8988T (cell line): ENCODE data around the gene SCN4A.
"Not testable (repeated sequence)": the region's sequence is repeated elsewhere in the genome, so short reads cannot be mapped to it uniquely, and the experiment has no call there.

Experiments
- DNase-seq: peaks from one replicate; pipeline ENCODE4 v3.0.0; 2011

SCN4A gene

GRCh38 chr17:63932721-63933120, 40.0 kb downstream of the SCN4A start:
- no peak for DNase-seq

DNA sequence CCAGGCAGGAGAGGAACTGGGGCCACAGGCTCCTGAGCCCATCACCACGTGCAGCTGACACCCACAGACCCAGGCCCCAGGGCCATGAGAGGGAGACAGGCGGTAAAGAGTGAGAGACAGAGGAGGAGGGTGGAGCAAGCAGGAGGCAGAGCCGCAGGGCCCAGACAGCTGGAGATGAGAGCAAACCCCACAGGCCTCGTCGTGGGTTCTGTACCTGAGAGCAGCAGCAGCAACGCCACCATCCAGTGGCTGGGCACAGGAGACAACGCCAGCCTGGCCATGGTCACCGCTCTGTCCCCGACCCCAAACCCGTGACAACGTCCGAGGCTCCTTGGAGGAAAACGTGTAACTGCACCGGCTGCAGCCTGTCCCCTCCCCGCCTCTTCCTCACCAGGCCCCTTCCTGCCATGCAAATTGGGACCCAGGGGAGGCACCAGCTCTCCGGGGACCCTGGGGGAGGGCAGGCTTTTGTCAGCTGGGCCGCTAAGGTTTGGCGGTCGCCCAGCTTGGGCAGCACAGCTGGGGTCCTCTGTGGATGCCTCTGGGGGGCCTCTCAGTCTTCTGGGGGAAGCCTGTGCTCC, 40.6 kb downstream of the SCN4A start, which contains the start of gene CD79B:
TSS of gene CD79B (minus strand) at position 351 of the 581 bp plus-strand sequence. CDS start at position 281, 70 bp downstream.
- DNase-seq: no peak

- no peak for DNase-seq
These were observed 41.7 kb downstream of the SCN4A start for GRCh38 chr17:63930951-63931575.

- peak; percentile 6 for DNase-seq
These were observed 42.6 kb downstream of the SCN4A start for GRCh38 chr17:63929860-63930766.

DNA sequence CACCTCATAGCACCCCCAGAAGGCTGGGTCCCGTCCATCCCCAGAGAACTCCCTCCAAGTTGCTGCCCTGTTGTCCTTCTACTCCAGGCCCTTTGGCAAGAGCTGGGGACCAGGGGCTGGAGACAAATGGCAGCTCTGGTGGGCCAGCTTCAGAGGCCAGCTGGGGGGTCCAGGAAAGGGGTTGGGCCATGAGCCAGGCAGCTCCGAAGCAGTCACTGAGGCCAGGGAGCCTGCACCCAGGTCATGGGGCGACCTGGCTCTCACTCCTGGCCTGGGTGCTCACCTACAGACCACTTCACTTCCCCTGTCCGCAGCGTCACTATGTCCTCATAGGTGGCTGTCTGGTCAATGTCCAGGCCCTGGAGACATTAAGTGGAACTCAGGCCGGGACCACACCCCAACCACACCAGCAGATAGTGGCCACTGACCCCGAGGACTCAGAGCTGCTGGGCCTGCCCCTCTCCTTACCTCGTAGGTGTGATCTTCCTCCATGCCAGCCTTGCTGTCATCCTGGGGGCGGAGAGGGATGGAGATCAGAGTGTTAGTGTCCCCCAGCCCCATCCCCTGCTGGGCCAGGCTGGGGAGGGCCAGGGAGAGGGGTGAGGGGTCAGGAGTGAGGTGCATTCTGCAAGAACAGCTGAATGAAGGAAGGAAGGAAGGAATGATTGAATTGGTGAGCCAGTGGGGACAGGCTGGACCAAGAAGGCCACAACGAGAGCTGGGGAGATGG, 43.6 kb downstream of the SCN4A start:
- peak; percentile 4 for DNase-seq

GRCh38 chr17:63928172-63928666, 44.5 kb downstream of the SCN4A start:
- no peak for DNase-seq

DNA sequence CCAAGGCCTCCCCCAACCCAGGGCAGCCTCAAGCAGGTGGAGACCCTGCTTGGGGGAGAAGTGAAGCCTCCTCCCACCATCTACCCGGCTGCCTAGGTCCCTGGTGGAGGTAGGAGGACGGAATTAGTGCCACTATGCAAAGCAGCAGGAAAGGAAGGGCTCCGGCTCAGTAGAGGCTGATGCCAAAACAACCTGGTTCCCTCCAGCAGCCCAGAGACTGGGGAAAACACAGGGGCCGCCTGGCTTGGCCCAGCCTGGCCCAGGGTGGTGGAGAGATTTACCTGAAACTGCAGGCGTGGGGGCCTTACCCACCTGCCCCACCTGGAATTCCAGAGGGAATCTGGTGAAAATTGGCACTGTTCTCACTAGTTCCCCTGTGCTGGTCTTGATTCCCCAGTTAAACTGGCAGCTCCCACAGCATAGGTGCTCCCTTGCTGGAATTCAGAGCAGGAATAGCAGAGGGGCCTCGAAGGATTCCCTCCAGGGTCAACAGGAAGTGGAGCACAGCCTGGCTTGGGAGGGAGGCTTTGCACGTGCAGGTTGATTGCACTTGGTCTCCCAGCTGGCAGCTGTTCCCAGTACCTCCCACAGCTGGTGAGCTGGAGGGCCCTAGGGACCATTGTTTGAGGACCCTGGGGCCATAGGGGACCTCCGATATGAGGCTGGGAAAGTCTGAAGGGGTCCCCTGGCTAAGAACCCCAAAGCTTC, 45.1 kb downstream of the SCN4A start:
- DNase-seq: peak; percentile 2

GRCh38 chr17:63926164-63926563, 46.6 kb downstream of the SCN4A start:
- no peak for DNase-seq

DNA sequence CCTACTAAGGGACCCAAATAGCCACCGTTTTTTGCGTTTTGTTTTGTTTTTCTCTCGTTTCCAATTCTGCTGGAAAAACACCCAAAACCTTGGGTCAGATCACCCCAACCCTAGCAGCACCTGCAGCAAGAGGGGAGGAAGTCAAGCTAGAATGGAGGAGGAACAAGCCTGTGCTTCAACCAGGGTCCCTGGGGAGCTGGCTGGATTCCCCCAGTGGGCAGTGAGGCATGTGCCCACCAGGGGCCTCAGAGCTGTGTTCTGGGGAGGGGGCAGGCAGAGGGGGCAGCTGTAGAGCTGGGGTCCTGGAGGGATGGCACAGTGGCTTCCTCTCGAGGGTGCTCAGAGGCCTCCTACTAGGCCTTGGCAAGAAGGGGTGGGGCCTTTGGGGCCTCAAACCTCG, 47.1 kb downstream of the SCN4A start:
- peak; percentile 2 for DNase-seq

- not testable (repeated sequence) for DNase-seq
These were observed 50.3 kb downstream of the SCN4A start for GRCh38 chr17:63922402-63922801.

GRCh38 chr17:63920779-63921178, 51.9 kb downstream of the SCN4A start:
- not testable (repeated sequence) for DNase-seq

GRCh38 chr17:63920050-63920449, 52.7 kb downstream of the SCN4A start:
- DNase-seq: not testable (repeated sequence)

DNA sequence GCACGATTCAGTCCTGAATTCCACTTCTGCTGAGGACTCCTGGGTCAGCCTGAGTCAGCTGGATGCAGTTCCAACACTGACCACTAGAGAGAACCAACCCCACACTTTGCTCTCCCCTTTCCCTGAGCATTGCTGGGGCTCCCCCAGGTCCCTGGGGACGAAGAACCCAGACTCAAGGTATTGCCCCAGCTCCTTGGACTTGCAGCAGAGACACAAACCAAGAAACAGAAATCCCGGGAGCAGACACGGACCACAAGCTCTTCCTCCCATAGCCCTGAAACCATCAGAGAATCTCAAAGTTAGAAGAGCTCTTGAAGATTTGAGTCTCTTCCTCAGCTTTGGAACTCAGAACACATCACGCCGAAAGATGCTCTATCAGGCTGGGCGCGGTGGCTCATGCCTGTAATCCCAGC, 53.4 kb downstream of the SCN4A start:
- DNase-seq: peak; percentile 71

GRCh38 chr17:63918789-63919305, 53.9 kb downstream of the SCN4A start, which contains the start of gene GH1:
Gene GH1, minus strand, starts transcription at chr17:63918839. Its CDS starts 63 bp downstream, at chr17:63918776.
- DNase-seq: not testable (repeated sequence)

DNA sequence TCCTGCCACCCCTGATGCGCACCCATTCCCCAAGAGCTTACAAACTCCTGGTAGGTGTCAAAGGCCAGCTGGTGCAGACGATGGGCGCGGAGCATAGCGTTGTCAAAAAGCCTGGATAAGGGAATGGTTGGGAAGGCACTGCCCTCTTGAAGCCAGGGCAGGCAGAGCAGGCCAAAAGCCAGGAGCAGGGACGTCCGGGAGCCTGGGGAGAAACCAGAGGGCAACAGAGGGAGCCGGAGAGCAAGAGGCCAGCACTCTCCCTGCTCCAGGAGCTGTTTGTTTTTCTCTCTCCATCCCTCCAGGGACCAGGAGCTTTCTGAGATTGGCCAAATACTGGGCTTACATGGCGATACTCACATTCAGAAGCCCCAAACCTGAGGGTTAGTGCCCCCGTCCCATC, 54.4 kb downstream of the SCN4A start:
- DNase-seq: no peak

DNA sequence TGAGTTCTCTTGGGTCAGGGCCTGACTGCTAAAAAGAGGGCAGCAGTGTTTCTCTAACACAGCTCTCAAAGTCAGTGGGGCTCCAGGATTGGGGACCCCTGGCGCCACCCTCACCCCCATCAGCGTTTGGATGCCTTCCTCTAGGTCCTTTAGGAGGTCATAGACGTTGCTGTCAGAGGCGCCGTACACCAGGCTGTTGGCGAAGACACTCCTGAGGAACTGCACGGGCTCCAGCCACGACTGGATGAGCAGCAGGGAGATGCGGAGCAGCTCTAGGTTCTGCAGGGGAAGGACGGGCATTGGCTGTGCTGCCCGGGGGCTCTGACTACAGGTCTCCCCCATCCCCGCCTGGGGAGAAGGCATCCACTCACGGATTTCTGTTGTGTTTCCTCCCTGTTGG, 55.1 kb downstream of the SCN4A start:
- DNase-seq: no peak

DNA sequence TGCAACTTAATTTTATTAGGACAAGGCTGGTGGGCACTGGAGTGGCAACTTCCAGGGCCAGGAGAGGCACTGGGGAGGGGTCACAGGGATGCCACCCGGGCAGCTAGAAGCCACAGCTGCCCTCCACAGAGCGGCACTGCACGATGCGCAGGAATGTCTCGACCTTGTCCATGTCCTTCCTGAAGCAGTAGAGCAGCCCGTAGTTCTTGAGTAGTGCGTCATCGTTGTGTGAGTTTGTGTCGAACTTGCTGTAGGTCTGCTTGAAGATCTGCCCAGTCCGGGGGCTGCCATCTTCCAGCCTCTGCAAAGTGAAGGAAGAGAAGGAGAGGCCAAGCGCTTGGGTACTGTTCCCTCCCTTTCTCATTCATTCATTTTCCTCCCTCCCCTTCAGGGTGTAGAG, 55.5 kb downstream of the SCN4A start:
- DNase-seq: not testable (repeated sequence)

DNA sequence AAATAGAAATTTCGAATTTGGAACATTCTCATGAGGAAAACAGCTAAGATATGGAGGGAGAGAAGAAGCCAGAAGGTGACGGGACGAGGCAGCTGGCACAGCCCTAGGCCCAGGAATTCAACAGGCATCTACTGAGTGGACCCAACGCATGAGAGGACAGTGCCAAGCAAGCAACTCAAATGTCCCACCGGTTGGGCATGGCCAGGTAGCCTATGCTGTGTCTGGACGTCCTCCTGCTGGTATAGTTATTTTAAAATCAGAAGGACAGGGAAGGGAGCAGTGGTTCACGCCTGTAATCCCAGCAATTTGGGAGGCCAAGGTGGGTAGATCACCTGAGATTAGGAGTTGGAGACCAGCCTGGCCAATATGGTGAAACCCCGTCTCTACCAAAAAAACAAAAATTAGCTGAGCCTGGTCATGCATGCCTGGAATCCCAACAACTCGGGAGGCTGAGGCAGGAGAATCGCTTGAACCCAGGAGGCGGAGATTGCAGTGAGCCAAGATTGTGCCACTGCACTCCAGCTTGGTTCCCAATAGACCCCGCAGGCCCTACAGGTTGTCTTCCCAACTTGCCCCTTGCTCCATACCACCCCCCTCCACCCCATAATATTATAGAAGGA, 56.0 kb downstream of the SCN4A start:
- DNase-seq: no peak

- not testable (repeated sequence) for DNase-seq
These were observed 57.0 kb downstream of the SCN4A start for GRCh38 chr17:63915753-63916152.

DNA sequence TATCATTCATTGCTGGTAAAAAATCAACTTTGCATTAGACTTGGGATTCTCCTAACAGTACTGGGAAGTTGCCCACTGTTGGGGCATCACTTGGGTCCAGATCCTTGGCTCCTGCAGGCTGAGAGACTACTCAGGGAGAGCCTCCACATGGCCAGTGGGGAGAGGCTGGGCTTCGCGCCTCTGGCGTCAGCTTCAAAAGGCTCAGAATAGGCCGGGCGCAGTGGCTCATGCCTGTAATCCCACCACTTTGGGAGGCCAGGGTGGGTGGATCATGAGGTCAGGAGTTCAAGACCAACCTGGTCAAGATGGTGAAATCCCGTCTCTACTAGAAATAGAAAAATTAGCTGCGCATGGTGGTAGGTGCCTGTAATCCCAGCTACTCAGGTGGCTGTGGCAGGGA, 58.2 kb downstream of the SCN4A start:
- DNase-seq: no peak

DNA sequence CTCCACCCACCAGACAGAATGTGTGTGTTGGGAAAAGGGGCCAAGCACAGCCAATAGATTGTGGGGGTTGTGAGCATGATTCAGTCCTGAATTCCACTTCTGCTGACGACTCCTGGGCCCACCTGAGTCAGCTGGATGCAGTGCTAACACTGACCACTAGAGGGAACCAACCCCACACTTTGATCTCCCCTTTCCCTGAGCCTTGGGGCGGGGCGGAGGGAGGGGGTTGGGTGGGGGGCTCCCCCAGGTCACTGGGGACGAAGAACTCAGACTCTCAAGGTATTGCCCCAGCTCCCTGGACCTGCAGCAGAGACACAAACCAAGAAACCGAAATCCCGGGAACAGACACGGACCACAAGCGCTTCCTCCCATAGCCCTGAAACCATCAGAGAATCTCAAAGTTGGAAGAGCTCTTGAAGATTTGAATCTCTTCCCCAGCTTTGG, 61.0 kb downstream of the SCN4A start:
- peak; percentile 43 for DNase-seq
